HG03520 (cell line): ENCODE data around the gene SETD5.

Source experiments
- ATAC-seq: cut with Tn5 transposase; IDR thresholded peaks from one replicate; pipeline ENCODE4 v1.9.1; 2021; ENCODE audit warnings: mild to moderate bottlenecking, moderate library complexity; ENCODE audit not compliant: unreplicated experiment

Gene SETD5

GRCh38 chr3:9397332-9397905, at the start of gene SETD5:
TSS of gene SETD5 (plus strand) at chr3:9397615. CDS start at chr3:9428939, 31,324 bp downstream.
- peak; percentile 43 for ATAC-seq

- ATAC-seq, result no peak
Observed at GRCh38 chr3:9347887-9348286, 49.5 kb upstream of the SETD5 start.

- ATAC-seq, result no peak
Observed at GRCh38 chr3:9349321-9350117, 47.9 kb upstream of the SETD5 start.

GRCh38 chr3:9351709-9352126, 45.7 kb upstream of the SETD5 start:
- no peak for ATAC-seq

GRCh38 chr3:9352917-9353752, 44.3 kb upstream of the SETD5 start:
- ATAC-seq, result no peak

- ATAC-seq, result no peak
Observed at GRCh38 chr3:9361691-9362388, 35.6 kb upstream of the SETD5 start.

GRCh38 chr3:9362731-9363530, 34.5 kb upstream of the SETD5 start, which contains the start of gene THUMPD3:
TSS of gene THUMPD3 (plus strand) at chr3:9363054. CDS start at chr3:9365069, 2,015 bp downstream.
- ATAC-seq, result peak; percentile 96

GRCh38 chr3:9369508-9369907, 27.9 kb upstream of the SETD5 start:
- no peak for ATAC-seq

- no peak for ATAC-seq
Observed at GRCh38 chr3:9373465-9373864, 23.9 kb upstream of the SETD5 start.

GRCh38 chr3:9377981-9378380, 19.4 kb upstream of the SETD5 start:
- no peak for ATAC-seq

- ATAC-seq, result no peak
Observed at GRCh38 chr3:9379327-9379726, 18.1 kb upstream of the SETD5 start.

- no peak for ATAC-seq
Observed at GRCh38 chr3:9380014-9380413, 17.4 kb upstream of the SETD5 start.

- ATAC-seq, result no peak
Observed at GRCh38 chr3:9384141-9384828, 13.1 kb upstream of the SETD5 start.

GRCh38 chr3:9385187-9386077, 12.0 kb upstream of the SETD5 start:
- no peak for ATAC-seq

GRCh38 chr3:9386078-9386459, 11.3 kb upstream of the SETD5 start:
- ATAC-seq, result no peak

GRCh38 chr3:9386501-9387321, 10.7 kb upstream of the SETD5 start:
- no peak for ATAC-seq

- ATAC-seq, result no peak
Observed at GRCh38 chr3:9387322-9387655, 10.1 kb upstream of the SETD5 start.

- no peak for ATAC-seq
Observed at GRCh38 chr3:9388142-9388541, 9.3 kb upstream of the SETD5 start.
